Pancreas (tissue), 10 donors: ENCODE data around the gene INPP4B. TPM values are rescaled to one million over a fixed set of nuclear protein-coding genes. Genes with fewer than 3 reads are reported as not detected.

Experiments
- ATAC-seq, 4 donors: fragments of 200-7000 bp; cut with Tn5 transposase; one replicate each; pipeline versions ENCODE4 v1.8.0 to v1.9.1; 2020; ENCODE audit warnings: mild to moderate bottlenecking in 4 of 4, moderate library complexity in 4 of 4
- DNase-seq, 6 donors: peaks; one replicate each; pipeline ENCODE4 v3.0.0-alpha.2; 2020
- FAIRE-seq: peaks from 2 replicates; lab custom pipeline; 2012; peaks lifted over from hg19 to GRCh38; lab: Jason Lieb, UNC
- H3K27ac ChIP-seq, 4 donors: fragments of 200-600 bp; sonication (generic); 1 replicate in 3 of 4; 2 replicates in 1 of 4; pipeline versions ENCODE4 v1.5.0 to v1.8.0; 2020
- H3K27me3 ChIP-seq, 4 donors: fragments of 200-600 bp; one replicate each; pipeline ENCODE4 v1.8.0; 2021
- H3K36me3 ChIP-seq, 3 donors: fragments of 200-600 bp; sonication (generic) in 1 of 3; one replicate each; pipeline versions ENCODE4 v1.5.0 to v1.8.0; 2020 to 2021
- H3K4me1 ChIP-seq, 3 donors: fragments of 200-600 bp; one replicate each; pipeline ENCODE4 v1.8.0; 2021
- H3K4me3 ChIP-seq, 4 donors: fragments of 200-600 bp; sonication (generic) in 2 of 4; one replicate each; pipeline versions ENCODE4 v1.5.0 to v1.8.0; 2020 to 2021
- H3K9me3 ChIP-seq, 4 donors: fragments of 200-600 bp; one replicate each; pipeline ENCODE4 v1.8.0; 2021
- CTCF ChIP-seq, 4 donors: fragments of 200-600 bp; sonication (generic) in 3 of 4; IDR thresholded peaks; one replicate each; pipeline versions ENCODE4 v1.5.0 to v1.8.0; 2021; ENCODE audit warnings: antibody characterized with exemption in 4 of 4
- WGBS, 2 donors: extraction: QIAGEN DNeasy Blood & Tissue Kit; methylation state at CpG; one replicate each; pipeline ENCODE4 v1.1.7; 2013; 5-methylcytosine and 5-hydroxymethylcytosine counted together
- intact Hi-C, 3 donors: fragments of 100-400 bp; cut with DNase I; formaldehyde crosslinking; loops; one replicate each; pipeline versions ENCODE4 v1.11.1 to v1.14.2; 2022
- polyA plus RNA-seq, 2 donors: library from polyadenylated mRNA; stranded (reverse); fragments of 200-250 nt; gene quantifications; one replicate each; pipeline ENCODE4 v1.2.3, GENCODE V29; 2013
- total RNA-seq, 6 donors: library from RNA; stranded (reverse); fragmentation: NEBNext Ultra II Directional in 4 of 6; extraction: Animal tissue kit (Norgen Biotek cat#: 25700) in 4 of 6; gene quantifications; one replicate each; pipeline versions ENCODE4 v1.2.1 to v1.2.4, GENCODE V29; 2021 to 2023
- donor health status: healthy with polysubstance abuse.
- donor health status: DM: no; HTN: no; CAD: no; lungs with moderate emphysema.
- donor health status: DM: no; HTN: no; CAD: no.
- donor health status: control.
- donor health status: control.
- donor health status: Bipolar disorder and iron deficiency.
- donor health status: DM: yes; HTN: yes; CAD: no.
- donor health status: DM: no; HTN: no; CAD: no.
- donor health status: DM: no; HTN: no; CAD: no.
- donor health status: DM: yes; HTN: yes; CAD: no.

INPP4B gene
- total and polyA plus RNA-seq, 8 donors = 1.2 to 12.9 (median 5.5) TPM

GRCh38 chr4:142316913-142317312, 529.2 kb downstream of the INPP4B start:
- intact Hi-C loops = no loop called here
- no peaks in the 10 kb centered on the region for H3K36me3 ChIP-seq
- DNase-seq (no peak), FAIRE-seq (no peak), ATAC-seq (no peak)
- H3K4me3 ChIP-seq = no peak overlapping the region
- H3K9me3 ChIP-seq = no peaks in the 10 kb centered on the region
- peaks cover 8 to 13% (median 8%) of the 10 kb centered on the region in 3 donors for H3K4me1 ChIP-seq
- 97 to 100% methylated on average over 2 of the region's 2 CpGs for WGBS, 2 donors
- no peak overlapping the region for H3K27ac ChIP-seq
- H3K27me3 ChIP-seq = no peaks in the 10 kb centered on the region
- TF ChIP-seq CTCF (IDR thresholded peaks at IDR 0.05) = no peak

GRCh38 chr4:142316025-142316424, 530.1 kb downstream of the INPP4B start:
- ATAC-seq = no peak

DNA sequence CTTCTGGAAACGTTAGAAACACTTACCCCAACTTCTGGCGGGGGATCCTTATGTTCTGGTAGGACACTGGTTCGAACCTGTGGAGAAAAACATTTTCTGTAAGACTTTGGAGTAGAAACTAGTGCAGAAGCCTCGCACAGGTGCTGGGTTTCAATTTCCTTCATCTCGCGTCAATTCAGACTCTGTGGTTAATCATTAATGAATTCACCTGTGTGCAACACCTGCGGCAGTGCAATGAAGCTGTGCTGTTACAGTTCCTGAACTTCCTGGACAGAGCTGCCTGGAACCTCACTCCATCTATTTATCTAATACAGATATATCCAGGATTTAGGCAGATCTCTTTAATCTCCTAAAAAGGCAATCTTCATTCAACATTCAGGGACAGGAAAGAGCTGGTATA, 531.4 kb downstream of the INPP4B start:
- DNase-seq (peak in 5 of 6 donors; percentile 31 to 72 (median 67)), FAIRE-seq (peak; percentile 41), ATAC-seq (peak; percentile 97 to 99 (median 98))
- Histone ChIP-seq H3K27me3 (no peaks in the 10 kb centered on the region), H3K4me1 (peaks cover 8 to 13% (median 8%) of the 10 kb centered on the region in 3 donors), H3K9me3 (no peaks in the 10 kb centered on the region), H3K36me3 (no peaks in the 10 kb centered on the region), H3K4me3 (peak overlapping the region in 1 of 4 donors; percentile 12), H3K27ac (peak overlapping the region; percentile 3 to 61 (median 30))
- 16 to 19% methylated on average over 7 of the region's 7 CpGs for WGBS, 2 donors
- no peak for TF ChIP-seq CTCF (IDR thresholded peaks at IDR 0.05)
- intact Hi-C loops = no loop called here

More at GRCh38 chr4:142316025-142316424, 530.1 kb downstream of the INPP4B start:
- WGBS, 2 donors = 53 to 58% methylated on average over 2 of the region's 2 CpGs
- no peak for TF ChIP-seq CTCF (IDR thresholded peaks at IDR 0.05)
- DNase-seq = no peak
- FAIRE-seq = no peak
- Histone ChIP-seq H3K27ac (no peak overlapping the region), H3K9me3 (no peaks in the 10 kb centered on the region), H3K27me3 (no peaks in the 10 kb centered on the region), H3K4me1 (peaks cover 8 to 13% (median 8%) of the 10 kb centered on the region in 3 donors), H3K4me3 (no peak overlapping the region), H3K36me3 (no peaks in the 10 kb centered on the region)
- intact Hi-C loops = no loop called here

- Histone ChIP-seq H3K9me3 (no peaks in the 10 kb centered on the region), H3K4me3 (peak overlapping the region in 1 of 4 donors; percentile 12), H3K27me3 (no peaks in the 10 kb centered on the region), H3K4me1 (peaks cover 8 to 13% (median 8%) of the 10 kb centered on the region in 3 donors), H3K27ac (peak overlapping the region; percentile 3 to 61 (median 30)), H3K36me3 (no peaks in the 10 kb centered on the region)
- ATAC-seq = peak; percentile 67 to 82 (median 74)
- intact Hi-C loops = no loop called here
- 8 to 27% methylated on average over 1 of the region's 1 CpG for WGBS, 2 donors
- FAIRE-seq = no peak
- TF ChIP-seq CTCF (IDR thresholded peaks at IDR 0.05) = no peak
- no peak for DNase-seq
Measured at GRCh38 chr4:142314247-142314646, 531.9 kb downstream of the INPP4B start.

DNA sequence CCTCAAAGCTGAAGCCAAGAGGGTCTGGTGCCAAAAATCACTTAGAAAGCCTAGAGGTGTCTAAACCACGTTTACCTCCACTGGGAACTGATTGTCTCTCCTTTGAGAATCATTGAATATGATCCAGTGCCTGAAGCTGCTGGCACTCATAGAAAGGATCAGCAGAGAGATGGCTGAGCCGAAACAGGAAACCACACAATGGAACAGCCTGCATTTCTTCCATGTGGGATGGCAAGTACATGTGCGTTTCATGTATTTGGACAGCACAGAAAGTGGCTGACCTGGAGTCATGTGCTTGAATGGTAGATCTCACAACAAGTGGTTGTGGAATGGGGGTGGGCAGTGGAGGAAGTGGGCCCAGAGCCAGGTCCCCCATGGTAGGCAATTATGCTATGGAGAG, 533.7 kb downstream of the INPP4B start:
- DNase-seq = no peak
- FAIRE-seq = no peak
- H3K36me3 ChIP-seq = no peaks in the 10 kb centered on the region
- no peaks in the 10 kb centered on the region for H3K9me3 ChIP-seq
- peaks cover 8 to 13% (median 8%) of the 10 kb centered on the region in 3 donors for H3K4me1 ChIP-seq
- no peak for TF ChIP-seq CTCF (IDR thresholded peaks at IDR 0.05)
- H3K4me3 ChIP-seq = no peak overlapping the region
- intact Hi-C loops = no loop called here
- no peak for ATAC-seq
- H3K27me3 ChIP-seq = no peaks in the 10 kb centered on the region
- no peak overlapping the region for H3K27ac ChIP-seq
- 86 to 88% methylated on average over 3 of the region's 3 CpGs for WGBS, 2 donors
